ENCODE results near the gene ZNF768.
"Not testable (repeated sequence)": the region's sequence is repeated elsewhere in the genome, so short reads cannot be mapped to it uniquely, and the experiment has no call there.

ZNF768 gene

DNA sequence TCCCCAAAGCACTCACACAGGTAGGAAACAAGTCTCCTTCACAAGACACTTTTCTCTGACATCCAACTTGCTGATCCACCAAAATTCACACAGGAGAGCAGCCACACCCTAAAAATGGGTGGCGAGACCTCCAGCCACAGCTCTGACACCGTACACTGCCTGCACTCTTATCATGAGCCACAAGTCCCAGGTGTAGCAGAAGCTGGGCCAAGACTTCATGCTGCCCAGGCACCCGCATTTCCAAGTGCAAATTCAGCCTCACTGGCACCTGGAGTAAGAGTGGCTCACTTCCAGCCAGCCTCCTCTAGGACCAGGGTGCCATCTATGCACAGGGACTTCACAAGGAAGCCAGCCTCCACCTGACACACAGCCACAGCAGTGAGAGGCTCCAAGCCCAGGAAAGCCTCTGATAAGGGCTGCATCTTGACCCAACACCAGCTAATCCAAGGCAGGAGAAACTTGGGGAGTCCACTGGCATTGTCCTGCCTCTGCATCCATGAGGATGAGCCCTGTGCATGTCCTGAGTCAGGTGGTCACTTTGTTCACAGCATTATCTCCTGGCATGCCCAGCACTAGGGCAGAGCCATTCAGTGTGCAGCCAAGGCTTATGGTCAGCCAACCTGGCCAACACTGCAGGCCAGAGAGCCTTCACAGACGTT, 2.6 kb upstream of the ZNF768 start:
- H3K4me3 ChIP-seq (ENCODE audit: extremely low read depth, insufficient read depth, low read length, poor library complexity, severe bottlenecking), result no peak overlapping the region
- 90 to 98% methylated on average over 4 of the region's 4 CpGs for WGBS, 2 experiments (ENCODE audit: insufficient coverage in 2 of 2)
- H3K36me3 ChIP-seq (ENCODE audit: control insufficient read depth, insufficient read depth, low read length), result peaks cover 34% of the 10 kb centered on the region
- no peak overlapping the region for H3K27ac ChIP-seq (ENCODE audit: low read depth, low read length, severe bottlenecking)
- H3K4me1 ChIP-seq (ENCODE audit: control insufficient read depth, insufficient read depth, low read length, poor library complexity, severe bottlenecking), result peaks cover 16% of the 10 kb centered on the region
- H3K9me3 ChIP-seq (ENCODE audit: control insufficient read depth, low read length), result no peaks in the 10 kb centered on the region

- no peaks in the 10 kb centered on the region for H3K9me3 ChIP-seq (ENCODE audit: control insufficient read depth, low read length)
- peaks cover 7% of the 10 kb centered on the region for H3K4me1 ChIP-seq (ENCODE audit: control insufficient read depth, insufficient read depth, low read length, poor library complexity, severe bottlenecking)
- 49 to 57% methylated on average over 10 to 13 of the region's 14 CpGs for whole genome bisulfite sequencing, 2 experiments (ENCODE audit: insufficient coverage in 2 of 2)
- no peak overlapping the region for H3K4me3 ChIP-seq (ENCODE audit: extremely low read depth, insufficient read depth, low read length, poor library complexity, severe bottlenecking)
- peaks cover 30% of the 10 kb centered on the region for H3K36me3 ChIP-seq (ENCODE audit: control insufficient read depth, insufficient read depth, low read length)
- peak overlapping the region; percentile 72 for H3K27ac ChIP-seq (ENCODE audit: low read depth, low read length, severe bottlenecking)
Measured at GRCh38 chr16:30527635-30528178, 1.3 kb upstream of the ZNF768 start.

GRCh38 chr16:30526823-30527634, 663 bp upstream of the ZNF768 start:
- H3K36me3 ChIP-seq (ENCODE audit: control insufficient read depth, insufficient read depth, low read length), result peaks cover 23% of the 10 kb centered on the region
- peak overlapping the region; percentile 87 for H3K27ac ChIP-seq (ENCODE audit: low read depth, low read length, severe bottlenecking)
- WGBS, 2 experiments (ENCODE audit: insufficient coverage in 2 of 2), result 0% methylated on average over 49 to 59 of the region's 79 CpGs
- peaks cover 7% of the 10 kb centered on the region for H3K4me1 ChIP-seq (ENCODE audit: control insufficient read depth, insufficient read depth, low read length, poor library complexity, severe bottlenecking)
- H3K4me3 ChIP-seq (ENCODE audit: extremely low read depth, insufficient read depth, low read length, poor library complexity, severe bottlenecking), result peak overlapping the region; percentile 70
- H3K9me3 ChIP-seq (ENCODE audit: control insufficient read depth, low read length), result no peaks in the 10 kb centered on the region

- Histone ChIP-seq H3K27ac (ENCODE audit: low read depth, low read length, severe bottlenecking) (no peak overlapping the region), H3K4me1 (ENCODE audit: control insufficient read depth, insufficient read depth, low read length, poor library complexity, severe bottlenecking) (peaks cover 7% of the 10 kb centered on the region), H3K36me3 (ENCODE audit: control insufficient read depth, insufficient read depth, low read length) (peaks cover 14% of the 10 kb centered on the region), H3K4me3 (ENCODE audit: extremely low read depth, insufficient read depth, low read length, poor library complexity, severe bottlenecking) (peak overlapping the region; percentile 70), H3K9me3 (ENCODE audit: control insufficient read depth, low read length) (no peaks in the 10 kb centered on the region)
- WGBS, 2 experiments (ENCODE audit: insufficient coverage in 2 of 2), result 67 to 78% methylated on average over 3 to 4 of the region's 4 CpGs
Measured at GRCh38 chr16:30525844-30526136, 576 bp downstream of the ZNF768 start.

GRCh38 chr16:30524575-30525568, 1.5 kb downstream of the ZNF768 start:
- H3K9me3 ChIP-seq (ENCODE audit: control insufficient read depth, low read length), result no peaks in the 10 kb centered on the region
- no peak overlapping the region for H3K4me3 ChIP-seq (ENCODE audit: extremely low read depth, insufficient read depth, low read length, poor library complexity, severe bottlenecking)
- H3K36me3 ChIP-seq (ENCODE audit: control insufficient read depth, insufficient read depth, low read length), result peaks cover 9% of the 10 kb centered on the region
- 96 to 98% methylated on average over 52 to 60 of the region's 60 CpGs for WGBS, 2 experiments (ENCODE audit: insufficient coverage in 2 of 2)
- H3K27ac ChIP-seq (ENCODE audit: low read depth, low read length, severe bottlenecking), result no peak overlapping the region
- peaks cover 7% of the 10 kb centered on the region for H3K4me1 ChIP-seq (ENCODE audit: control insufficient read depth, insufficient read depth, low read length, poor library complexity, severe bottlenecking)

- no peaks in the 10 kb centered on the region for H3K9me3 ChIP-seq (ENCODE audit: control insufficient read depth, low read length)
- H3K4me1 ChIP-seq (ENCODE audit: control insufficient read depth, insufficient read depth, low read length, poor library complexity, severe bottlenecking), result peaks cover 7% of the 10 kb centered on the region
- H3K36me3 ChIP-seq (ENCODE audit: control insufficient read depth, insufficient read depth, low read length), result peaks cover 9% of the 10 kb centered on the region
- H3K27ac ChIP-seq (ENCODE audit: low read depth, low read length, severe bottlenecking), result no peak overlapping the region
- H3K4me3 ChIP-seq (ENCODE audit: extremely low read depth, insufficient read depth, low read length, poor library complexity, severe bottlenecking), result no peak overlapping the region
- 93 to 97% methylated on average over 14 to 17 of the region's 26 CpGs for WGBS, 2 experiments (ENCODE audit: insufficient coverage in 2 of 2)
Measured at GRCh38 chr16:30523768-30524574, 2.4 kb downstream of the ZNF768 start.

DNA sequence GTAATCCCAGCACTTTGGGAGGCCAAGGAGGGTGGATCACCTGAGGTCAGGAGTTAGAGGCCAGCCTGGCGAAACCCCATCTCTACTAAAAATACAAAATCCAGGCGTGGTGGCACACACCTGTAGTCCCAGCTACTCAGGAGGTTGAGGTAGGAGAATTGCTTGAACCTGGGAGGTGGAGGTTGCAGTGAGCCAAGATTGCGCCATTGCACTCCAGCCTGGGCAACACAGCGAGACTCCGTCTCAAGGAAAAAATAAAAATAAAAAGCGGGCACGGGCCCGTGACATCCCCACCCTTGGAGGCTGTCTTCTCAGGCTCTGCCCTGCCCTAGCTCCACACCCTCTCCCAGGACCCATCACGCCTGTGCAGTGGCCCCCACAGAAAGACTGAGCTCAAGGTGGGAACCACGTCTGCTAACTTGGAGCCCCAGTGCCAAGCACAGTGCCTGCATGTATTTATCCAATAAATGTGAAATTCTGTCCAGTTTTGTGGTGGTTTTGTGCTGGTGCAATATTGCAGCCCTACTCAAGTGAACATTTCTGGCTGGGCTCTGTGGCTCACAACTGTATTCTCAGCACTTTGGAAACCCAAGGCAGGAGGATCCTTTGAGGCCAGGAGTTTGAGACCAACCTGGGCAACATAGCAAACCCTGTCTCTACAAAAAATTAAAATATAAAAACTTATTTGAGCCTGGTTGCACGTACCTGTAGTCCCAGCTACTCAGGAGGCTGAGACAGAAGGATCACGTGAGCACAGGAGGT, 3.5 kb downstream of the ZNF768 start:
- not testable (repeated sequence) for H3K9me3 ChIP-seq (ENCODE audit: control insufficient read depth, low read length); H3K4me3 ChIP-seq (ENCODE audit: extremely low read depth, insufficient read depth, low read length, poor library complexity, severe bottlenecking); H3K4me1 ChIP-seq (ENCODE audit: control insufficient read depth, insufficient read depth, low read length, poor library complexity, severe bottlenecking); H3K27ac ChIP-seq (ENCODE audit: low read depth, low read length, severe bottlenecking); H3K36me3 ChIP-seq (ENCODE audit: control insufficient read depth, insufficient read depth, low read length)
- 95 to 100% methylated on average over 8 to 10 of the region's 12 CpGs for WGBS, 2 experiments (ENCODE audit: insufficient coverage in 2 of 2)

GRCh38 chr16:30521873-30522641, 4.3 kb downstream of the ZNF768 start:
- H3K27ac ChIP-seq (ENCODE audit: low read depth, low read length, severe bottlenecking), result no peak overlapping the region
- H3K9me3 ChIP-seq (ENCODE audit: control insufficient read depth, low read length), result no peaks in the 10 kb centered on the region
- peaks cover 9% of the 10 kb centered on the region for H3K36me3 ChIP-seq (ENCODE audit: control insufficient read depth, insufficient read depth, low read length)
- 90 to 96% methylated on average over 9 to 10 of the region's 11 CpGs for WGBS, 2 experiments (ENCODE audit: insufficient coverage in 2 of 2)
- no peaks in the 10 kb centered on the region for H3K4me1 ChIP-seq (ENCODE audit: control insufficient read depth, insufficient read depth, low read length, poor library complexity, severe bottlenecking)
- no peak overlapping the region for H3K4me3 ChIP-seq (ENCODE audit: extremely low read depth, insufficient read depth, low read length, poor library complexity, severe bottlenecking)

DNA sequence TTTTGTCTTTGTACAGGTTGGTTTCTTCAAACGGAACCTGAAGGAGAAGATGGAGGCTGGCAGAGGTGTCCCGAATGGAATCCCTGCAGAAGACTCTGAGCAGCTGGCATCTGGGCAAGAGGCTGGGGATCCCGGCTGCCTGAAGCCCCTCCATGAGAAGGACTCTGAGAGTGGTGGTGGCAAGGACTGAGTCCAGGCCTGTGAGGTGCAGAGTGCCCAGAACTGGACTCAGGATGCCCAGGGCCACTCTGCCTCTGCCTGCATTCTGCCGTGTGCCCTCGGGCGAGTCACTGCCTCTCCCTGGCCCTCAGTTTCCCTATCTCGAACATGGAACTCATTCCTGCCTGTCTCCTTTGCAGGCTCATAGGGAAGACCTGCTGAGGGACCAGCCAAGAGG, 4.9 kb downstream of the ZNF768 start:
- H3K4me1 ChIP-seq (ENCODE audit: control insufficient read depth, insufficient read depth, low read length, poor library complexity, severe bottlenecking), result no peaks in the 10 kb centered on the region
- no peak overlapping the region for H3K4me3 ChIP-seq (ENCODE audit: extremely low read depth, insufficient read depth, low read length, poor library complexity, severe bottlenecking)
- peaks cover 9% of the 10 kb centered on the region for H3K36me3 ChIP-seq (ENCODE audit: control insufficient read depth, insufficient read depth, low read length)
- WGBS, 2 experiments (ENCODE audit: insufficient coverage in 2 of 2), result 94 to 95% methylated on average over 6 to 7 of the region's 7 CpGs
- no peaks in the 10 kb centered on the region for H3K9me3 ChIP-seq (ENCODE audit: control insufficient read depth, low read length)
- no peak overlapping the region for H3K27ac ChIP-seq (ENCODE audit: low read depth, low read length, severe bottlenecking)

All from mesodermal cell (in vitro differentiated cells).